WTC11 (cell line): Measurements from ENCODE around the gene TULP1. TPM values are rescaled to one million over a fixed set of nuclear protein-coding genes. Genes with fewer than 3 reads are reported as not detected.
"Not testable (repeated sequence)": the region's sequence is repeated elsewhere in the genome, so short reads cannot be mapped to it uniquely, and the experiment has no call there.

Experiments
- ATAC-seq: fragments of 200-7000 bp; cut with Tn5 transposase; 2 replicates; pipeline ENCODE4 v1.10.0; 2021; ENCODE audit warnings: mild to moderate bottlenecking, moderate library complexity
- CTCF ChIA-PET: fragments of 300-600 bp; sonication (Branson Sonifier 250); formaldehyde crosslinking; loops from one replicate; lab custom pipeline; 2021; ENCODE audit warnings: antibody characterized with exemption; lab: Charles Lee
- POLR2A ChIA-PET: fragments of 350-600 bp; sonication (Branson Sonifier 250); formaldehyde crosslinking; loops from one replicate; lab custom pipeline; 2021; ENCODE audit warnings: antibody characterized with exemption; lab: Charles Lee
- DNase-seq: peaks from one replicate; pipeline ENCODE4 v3.0.0; 2021; ENCODE audit warnings: low spot score
- H3K27ac Mint-ChIP-seq: 2 replicates; pipeline ENCODE4 v1.8.0; 2021; ENCODE audit warnings: mixed read lengths
- H3K27me3 Mint-ChIP-seq: 2 replicates; pipeline ENCODE4 v1.8.0; 2021; ENCODE audit warnings: low read depth, mild to moderate bottlenecking, moderate library complexity, mixed read lengths
- H3K36me3 Mint-ChIP-seq: 2 replicates; pipeline ENCODE4 v1.8.0; 2021; ENCODE audit warnings: mixed read lengths
- H3K4me1 Mint-ChIP-seq: 2 replicates; pipeline ENCODE4 v1.8.0; 2022; ENCODE audit warnings: mixed read lengths
- H3K4me3 Mint-ChIP-seq: 2 replicates; pipeline ENCODE4 v1.8.0; 2021; ENCODE audit warnings: mild to moderate bottlenecking, moderate library complexity, mixed read lengths
- H3K9me3 Mint-ChIP-seq: 2 replicates; pipeline ENCODE4 v1.8.0; 2021; ENCODE audit warnings: mixed read lengths
- ATF1 ChIP-seq: sonication (generic); formaldehyde crosslinking; IDR thresholded peaks from 2 replicates; pipeline ENCODE4 v1.8.1; 2023; ENCODE audit warnings: mild to moderate bottlenecking, moderate library complexity, missing genetic modification reagents
- E2F4 ChIP-seq: sonication (generic); formaldehyde crosslinking; IDR thresholded peaks from 2 replicates; pipeline ENCODE4 v1.8.1; 2022; ENCODE audit warnings: low read depth, mild to moderate bottlenecking, moderate library complexity, missing genetic modification reagents, borderline replicate concordance
- GABPB1 ChIP-seq: sonication (generic); formaldehyde crosslinking; IDR thresholded peaks from 2 replicates; pipeline ENCODE4 v1.8.1; 2023; ENCODE audit warnings: mild to moderate bottlenecking, missing genetic modification reagents
- JAZF1 ChIP-seq: fragments of 250-450 bp; sonication (Bioruptor Pico); IDR thresholded peaks from 2 replicates; pipeline ENCODE4 v1.9.0; 2021; ENCODE audit warnings: moderate library complexity, mild to moderate bottlenecking, inconsistent platforms
- JUN ChIP-seq: sonication (generic); formaldehyde crosslinking; IDR thresholded peaks from 2 replicates; pipeline ENCODE4 v1.8.0; 2023; ENCODE audit warnings: mild to moderate bottlenecking, missing genetic modification reagents
- MAX ChIP-seq: sonication (generic); formaldehyde crosslinking; IDR thresholded peaks from 2 replicates; pipeline ENCODE4 v1.8.0; 2022; ENCODE audit warnings: mild to moderate bottlenecking, missing genetic modification reagents
- RELA ChIP-seq: sonication (generic); formaldehyde crosslinking; IDR thresholded peaks from 2 replicates; pipeline ENCODE4 v1.8.1; 2022; ENCODE audit warnings: missing genetic modification reagents, mild to moderate bottlenecking, borderline replicate concordance
- SMAD3 ChIP-seq: sonication (generic); formaldehyde crosslinking; IDR thresholded peaks from 2 replicates; pipeline ENCODE4 v1.8.0; 2022; ENCODE audit warnings: missing genetic modification reagents, mild to moderate bottlenecking, borderline replicate concordance
- SP1 ChIP-seq: sonication (generic); formaldehyde crosslinking; conservative IDR thresholded peaks from 2 replicates; pipeline ENCODE4 v1.8.1; 2022; ENCODE audit warnings: missing genetic modification reagents
- ZNF219 ChIP-seq: sonication (generic); formaldehyde crosslinking; IDR thresholded peaks from 2 replicates; pipeline ENCODE4 v1.8.0; 2023; ENCODE audit warnings: missing genetic modification reagents, mild to moderate bottlenecking, borderline replicate concordance
- ZNF281 ChIP-seq: sonication (generic); formaldehyde crosslinking; IDR thresholded peaks from 2 replicates; pipeline ENCODE4 v1.8.0; 2023; ENCODE audit warnings: mild to moderate bottlenecking, missing genetic modification reagents
- ZNF416 ChIP-seq: fragments of 250-450 bp; sonication (Bioruptor Pico); IDR thresholded peaks from 2 replicates; pipeline ENCODE4 v1.9.0; 2021; ENCODE audit warnings: mild to moderate bottlenecking, inconsistent platforms
- total RNA-seq: library from RNA; stranded (reverse); gene quantifications from 3 replicates; pipeline ENCODE4 v1.2.3, GENCODE V29; 2021
- TF ChIP-seq, protein P1 (sequence below): fragments of 250-450 bp; sonication (Bioruptor Pico); IDR thresholded peaks from 2 replicates; pipeline ENCODE4 v1.9.0; 2021; ENCODE audit warnings: mild to moderate bottlenecking, borderline replicate concordance
- TF ChIP-seq, protein P2 (sequence below): sonication (generic); formaldehyde crosslinking; IDR thresholded peaks from 2 replicates; pipeline ENCODE4 v1.8.1; 2023; ENCODE audit warnings: mild to moderate bottlenecking, moderate library complexity, missing genetic modification reagents
- TF ChIP-seq, protein P3 (sequence below): sonication (generic); formaldehyde crosslinking; IDR thresholded peaks from 2 replicates; pipeline ENCODE4 v1.8.1; 2022; ENCODE audit warnings: low read depth, missing genetic modification reagents, borderline replicate concordance
- TF ChIP-seq, protein P4 (sequence below): fragments of 250-450 bp; sonication (Bioruptor Pico); IDR thresholded peaks from 2 replicates; pipeline ENCODE4 v1.8.0; 2021; ENCODE audit warnings: mild to moderate bottlenecking

TULP1 gene
- total RNA-seq, 1 experiment from 2014 or later, result 2.9 TPM

- ATAC-seq, H3K36me3 Mint-ChIP-seq, H3K27ac Mint-ChIP-seq, H3K4me3 Mint-ChIP-seq, H3K9me3 Mint-ChIP-seq, H3K27me3 Mint-ChIP-seq, POLR2A ChIA-PET, DNase-seq: not testable (repeated sequence)
- CTCF ChIA-PET, result interaction anchor here (2.2 kb wide), 1 partner anchor 34 kb away, joined by 7 read pairs; no protein-coding TSS in a partner anchor
- peaks cover 19% of the 10 kb centered on the region for H3K4me1 Mint-ChIP-seq
These were observed 5.3 kb upstream of the TULP1 start for GRCh38 chr6:35517978-35518377.

DNA sequence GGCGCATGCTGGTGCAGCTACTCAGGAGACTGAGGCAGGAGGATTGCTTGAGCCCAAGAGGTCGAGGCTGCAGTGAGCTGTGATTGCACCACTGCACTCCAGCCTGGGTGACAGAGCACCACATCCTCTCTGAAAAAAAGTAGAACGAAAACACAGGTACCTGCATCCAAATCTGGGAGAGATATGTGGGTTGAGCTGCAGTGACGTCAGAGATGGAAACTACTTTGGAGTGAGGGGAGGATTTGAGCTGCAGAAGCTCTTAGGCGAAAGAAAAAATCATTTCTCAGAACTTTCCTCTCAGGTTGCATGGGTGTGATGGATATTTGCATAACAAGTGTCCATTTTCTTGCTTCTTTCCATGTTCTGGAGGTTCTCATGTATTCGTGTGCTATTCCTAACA, 4.0 kb upstream of the TULP1 start:
- TF ChIP-seq, protein P1, sequence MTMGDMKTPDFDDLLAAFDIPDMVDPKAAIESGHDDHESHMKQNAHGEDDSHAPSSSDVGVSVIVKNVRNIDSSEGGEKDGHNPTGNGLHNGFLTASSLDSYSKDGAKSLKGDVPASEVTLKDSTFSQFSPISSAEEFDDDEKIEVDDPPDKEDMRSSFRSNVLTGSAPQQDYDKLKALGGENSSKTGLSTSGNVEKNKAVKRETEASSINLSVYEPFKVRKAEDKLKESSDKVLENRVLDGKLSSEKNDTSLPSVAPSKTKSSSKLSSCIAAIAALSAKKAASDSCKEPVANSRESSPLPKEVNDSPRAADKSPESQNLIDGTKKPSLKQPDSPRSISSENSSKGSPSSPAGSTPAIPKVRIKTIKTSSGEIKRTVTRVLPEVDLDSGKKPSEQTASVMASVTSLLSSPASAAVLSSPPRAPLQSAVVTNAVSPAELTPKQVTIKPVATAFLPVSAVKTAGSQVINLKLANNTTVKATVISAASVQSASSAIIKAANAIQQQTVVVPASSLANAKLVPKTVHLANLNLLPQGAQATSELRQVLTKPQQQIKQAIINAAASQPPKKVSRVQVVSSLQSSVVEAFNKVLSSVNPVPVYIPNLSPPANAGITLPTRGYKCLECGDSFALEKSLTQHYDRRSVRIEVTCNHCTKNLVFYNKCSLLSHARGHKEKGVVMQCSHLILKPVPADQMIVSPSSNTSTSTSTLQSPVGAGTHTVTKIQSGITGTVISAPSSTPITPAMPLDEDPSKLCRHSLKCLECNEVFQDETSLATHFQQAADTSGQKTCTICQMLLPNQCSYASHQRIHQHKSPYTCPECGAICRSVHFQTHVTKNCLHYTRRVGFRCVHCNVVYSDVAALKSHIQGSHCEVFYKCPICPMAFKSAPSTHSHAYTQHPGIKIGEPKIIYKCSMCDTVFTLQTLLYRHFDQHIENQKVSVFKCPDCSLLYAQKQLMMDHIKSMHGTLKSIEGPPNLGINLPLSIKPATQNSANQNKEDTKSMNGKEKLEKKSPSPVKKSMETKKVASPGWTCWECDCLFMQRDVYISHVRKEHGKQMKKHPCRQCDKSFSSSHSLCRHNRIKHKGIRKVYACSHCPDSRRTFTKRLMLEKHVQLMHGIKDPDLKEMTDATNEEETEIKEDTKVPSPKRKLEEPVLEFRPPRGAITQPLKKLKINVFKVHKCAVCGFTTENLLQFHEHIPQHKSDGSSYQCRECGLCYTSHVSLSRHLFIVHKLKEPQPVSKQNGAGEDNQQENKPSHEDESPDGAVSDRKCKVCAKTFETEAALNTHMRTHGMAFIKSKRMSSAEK (CRISPR knock-in tag), result no peak
- no peak for TF ChIP-seq SP1
- no peak for TF ChIP-seq ATF1 (CRISPR knock-in tag)
- TF ChIP-seq, protein P2, sequence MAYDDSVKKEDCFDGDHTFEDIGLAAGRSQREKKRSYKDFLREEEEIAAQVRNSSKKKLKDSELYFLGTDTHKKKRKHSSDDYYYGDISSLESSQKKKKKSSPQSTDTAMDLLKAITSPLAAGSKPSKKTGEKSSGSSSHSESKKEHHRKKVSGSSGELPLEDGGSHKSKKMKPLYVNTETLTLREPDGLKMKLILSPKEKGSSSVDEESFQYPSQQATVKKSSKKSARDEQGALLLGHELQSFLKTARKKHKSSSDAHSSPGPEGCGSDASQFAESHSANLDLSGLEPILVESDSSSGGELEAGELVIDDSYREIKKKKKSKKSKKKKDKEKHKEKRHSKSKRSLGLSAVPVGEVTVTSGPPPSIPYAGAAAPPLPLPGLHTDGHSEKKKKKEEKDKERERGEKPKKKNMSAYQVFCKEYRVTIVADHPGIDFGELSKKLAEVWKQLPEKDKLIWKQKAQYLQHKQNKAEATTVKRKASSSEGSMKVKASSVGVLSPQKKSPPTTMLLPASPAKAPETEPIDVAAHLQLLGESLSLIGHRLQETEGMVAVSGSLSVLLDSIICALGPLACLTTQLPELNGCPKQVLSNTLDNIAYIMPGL (CRISPR knock-in tag), result no peak
- TF ChIP-seq SMAD3 (CRISPR knock-in tag), result no peak
- no peak for TF ChIP-seq RELA
- no peak for TF ChIP-seq E2F4 (CRISPR knock-in tag)
- TF ChIP-seq JAZF1 (CRISPR knock-in tag), result no peak
- TF ChIP-seq, protein P3, sequence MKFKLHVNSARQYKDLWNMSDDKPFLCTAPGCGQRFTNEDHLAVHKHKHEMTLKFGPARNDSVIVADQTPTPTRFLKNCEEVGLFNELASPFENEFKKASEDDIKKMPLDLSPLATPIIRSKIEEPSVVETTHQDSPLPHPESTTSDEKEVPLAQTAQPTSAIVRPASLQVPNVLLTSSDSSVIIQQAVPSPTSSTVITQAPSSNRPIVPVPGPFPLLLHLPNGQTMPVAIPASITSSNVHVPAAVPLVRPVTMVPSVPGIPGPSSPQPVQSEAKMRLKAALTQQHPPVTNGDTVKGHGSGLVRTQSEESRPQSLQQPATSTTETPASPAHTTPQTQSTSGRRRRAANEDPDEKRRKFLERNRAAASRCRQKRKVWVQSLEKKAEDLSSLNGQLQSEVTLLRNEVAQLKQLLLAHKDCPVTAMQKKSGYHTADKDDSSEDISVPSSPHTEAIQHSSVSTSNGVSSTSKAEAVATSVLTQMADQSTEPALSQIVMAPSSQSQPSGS (CRISPR knock-in tag), result no peak
- TF ChIP-seq MAX, result no peak
- no peak for TF ChIP-seq JUN (CRISPR knock-in tag)
- TF ChIP-seq ZNF219 (CRISPR knock-in tag), result no peak
- TF ChIP-seq, protein P4, sequence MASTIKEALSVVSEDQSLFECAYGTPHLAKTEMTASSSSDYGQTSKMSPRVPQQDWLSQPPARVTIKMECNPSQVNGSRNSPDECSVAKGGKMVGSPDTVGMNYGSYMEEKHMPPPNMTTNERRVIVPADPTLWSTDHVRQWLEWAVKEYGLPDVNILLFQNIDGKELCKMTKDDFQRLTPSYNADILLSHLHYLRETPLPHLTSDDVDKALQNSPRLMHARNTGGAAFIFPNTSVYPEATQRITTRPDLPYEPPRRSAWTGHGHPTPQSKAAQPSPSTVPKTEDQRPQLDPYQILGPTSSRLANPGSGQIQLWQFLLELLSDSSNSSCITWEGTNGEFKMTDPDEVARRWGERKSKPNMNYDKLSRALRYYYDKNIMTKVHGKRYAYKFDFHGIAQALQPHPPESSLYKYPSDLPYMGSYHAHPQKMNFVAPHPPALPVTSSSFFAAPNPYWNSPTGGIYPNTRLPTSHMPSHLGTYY (CRISPR knock-in tag), result no peak
- no peak for TF ChIP-seq ZNF416 (CRISPR knock-in tag)
- TF ChIP-seq GABPB1 (CRISPR knock-in tag), result no peak
- no peak for TF ChIP-seq ZNF281 (CRISPR knock-in tag)
- Mint-ChIP-seq H3K9me3 (no peaks in the 10 kb centered on the region), H3K27me3 (no peaks in the 10 kb centered on the region; the same call in 1 of the 2 replicates), H3K27ac (no peak overlapping the region), H3K36me3 (no peaks in the 10 kb centered on the region), H3K4me3 (no peak overlapping the region), H3K4me1 (peaks cover 12% of the 10 kb centered on the region)
- CTCF ChIA-PET, result interaction anchor here (0.7 to 2.2 kb wide), 4 partner anchors 8 to 478 kb away, joined by 3 to 7 read pairs (median 3); no protein-coding TSS in a partner anchor
- no peak for ATAC-seq
- DNase-seq, result no peak
- POLR2A ChIA-PET, result interaction anchor here (1.1 kb wide), 1 partner anchor 20 kb away, joined by 3 read pairs; the partner anchor contains the start of gene TEAD3
